Measurements from ENCODE around the gene BCAS3. TPM values are rescaled to one million over a fixed set of nuclear protein-coding genes. Genes with fewer than 3 reads are reported as not detected.

Gene BCAS3
- total RNA-seq, 1 donor from 2014 or later = 38.1 TPM

- Mint-ChIP-seq H3K4me3 (ENCODE audit: unreplicated experiment) (no peak overlapping the region), H3K27me3 (ENCODE audit: unreplicated experiment) (no peaks in the 10 kb centered on the region), H3K4me1 (ENCODE audit: unreplicated experiment) (peaks cover 11% of the 10 kb centered on the region), H3K9me3 (ENCODE audit: unreplicated experiment) (no peaks in the 10 kb centered on the region), H3K27ac (ENCODE audit: unreplicated experiment) (no peak overlapping the region), H3K36me3 (ENCODE audit: low read depth, unreplicated experiment) (no peaks in the 10 kb centered on the region)
- TF ChIP-seq CTCF (IDR thresholded peaks at IDR 0.05; ENCODE audit: unreplicated experiment) = no peak
- no peak for DNase-seq (ENCODE audit: low spot score)
These were observed 583.5 kb downstream of the BCAS3 start for GRCh38 chr17:61261001-61261637.

GRCh38 chr17:61265397-61265796 lies 587.7 kb downstream of the BCAS3 start:
- H3K27ac Mint-ChIP-seq (ENCODE audit: unreplicated experiment) = no peak overlapping the region
- no peaks in the 10 kb centered on the region for H3K9me3 Mint-ChIP-seq (ENCODE audit: unreplicated experiment)
- peaks cover 3% of the 10 kb centered on the region for H3K27me3 Mint-ChIP-seq (ENCODE audit: unreplicated experiment)
- DNase-seq (ENCODE audit: low spot score) = no peak
- H3K4me1 Mint-ChIP-seq (ENCODE audit: unreplicated experiment) = peaks cover 9% of the 10 kb centered on the region
- no peak for TF ChIP-seq CTCF (IDR thresholded peaks at IDR 0.05; ENCODE audit: unreplicated experiment)
- no peaks in the 10 kb centered on the region for H3K36me3 Mint-ChIP-seq (ENCODE audit: low read depth, unreplicated experiment)
- no peak overlapping the region for H3K4me3 Mint-ChIP-seq (ENCODE audit: unreplicated experiment)

GRCh38 chr17:61267847-61268246 lies 590.2 kb downstream of the BCAS3 start:
- H3K4me1 Mint-ChIP-seq (ENCODE audit: unreplicated experiment) = peaks cover 3% of the 10 kb centered on the region
- DNase-seq (ENCODE audit: low spot score) = no peak
- no peaks in the 10 kb centered on the region for H3K36me3 Mint-ChIP-seq (ENCODE audit: low read depth, unreplicated experiment)
- no peaks in the 10 kb centered on the region for H3K9me3 Mint-ChIP-seq (ENCODE audit: unreplicated experiment)
- no peak overlapping the region for H3K4me3 Mint-ChIP-seq (ENCODE audit: unreplicated experiment)
- peak overlapping the region; percentile 23 for H3K27ac Mint-ChIP-seq (ENCODE audit: unreplicated experiment)
- TF ChIP-seq CTCF (IDR thresholded peaks at IDR 0.05; ENCODE audit: unreplicated experiment) = no peak
- H3K27me3 Mint-ChIP-seq (ENCODE audit: unreplicated experiment) = peaks cover 3% of the 10 kb centered on the region

GRCh38 chr17:61275395-61275794 lies 597.7 kb downstream of the BCAS3 start:
- H3K36me3 Mint-ChIP-seq (ENCODE audit: low read depth, unreplicated experiment) = no peaks in the 10 kb centered on the region
- H3K27me3 Mint-ChIP-seq (ENCODE audit: unreplicated experiment) = peaks cover 1% of the 10 kb centered on the region
- no peak for TF ChIP-seq CTCF (IDR thresholded peaks at IDR 0.05; ENCODE audit: unreplicated experiment)
- no peaks in the 10 kb centered on the region for H3K4me1 Mint-ChIP-seq (ENCODE audit: unreplicated experiment)
- no peaks in the 10 kb centered on the region for H3K9me3 Mint-ChIP-seq (ENCODE audit: unreplicated experiment)
- DNase-seq (ENCODE audit: low spot score) = no peak
- no peak overlapping the region for H3K27ac Mint-ChIP-seq (ENCODE audit: unreplicated experiment)
- H3K4me3 Mint-ChIP-seq (ENCODE audit: unreplicated experiment) = no peak overlapping the region

- peaks cover 1% of the 10 kb centered on the region for H3K27me3 Mint-ChIP-seq (ENCODE audit: unreplicated experiment)
- no peak overlapping the region for H3K4me3 Mint-ChIP-seq (ENCODE audit: unreplicated experiment)
- no peak for DNase-seq (ENCODE audit: low spot score)
- no peak for TF ChIP-seq CTCF (IDR thresholded peaks at IDR 0.05; ENCODE audit: unreplicated experiment)
- H3K36me3 Mint-ChIP-seq (ENCODE audit: low read depth, unreplicated experiment) = no peaks in the 10 kb centered on the region
- no peak overlapping the region for H3K27ac Mint-ChIP-seq (ENCODE audit: unreplicated experiment)
- H3K9me3 Mint-ChIP-seq (ENCODE audit: unreplicated experiment) = no peaks in the 10 kb centered on the region
- no peaks in the 10 kb centered on the region for H3K4me1 Mint-ChIP-seq (ENCODE audit: unreplicated experiment)
These were observed 599.2 kb downstream of the BCAS3 start for GRCh38 chr17:61276806-61277205.
